Type B pancreatic cell (in vitro differentiated cells): Measurements from ENCODE around the gene ARHGEF33. TPM values are rescaled to one million over a fixed set of nuclear protein-coding genes. Genes with fewer than 3 reads are reported as not detected.

ENCODE experiments used
- DNase-seq: peaks from one replicate; pipeline ENCODE4 v3.0.0; 2021; ENCODE audit warnings: mixed read lengths; ENCODE audit not compliant: unreplicated experiment; ENCODE audit errors: extremely low spot score
- H3K27ac Mint-ChIP-seq: 2 replicates; pipeline ENCODE4 v1.8.0; 2021; ENCODE audit warnings: mild to moderate bottlenecking, mixed read lengths
- H3K27me3 Mint-ChIP-seq: 2 replicates; pipeline ENCODE4 v1.8.0; 2021; ENCODE audit warnings: mixed read lengths
- H3K36me3 Mint-ChIP-seq: 2 replicates; pipeline ENCODE4 v1.8.0; 2021; ENCODE audit warnings: mixed read lengths
- H3K4me1 Mint-ChIP-seq: one replicate; pipeline ENCODE4 v1.8.0; 2021; ENCODE audit warnings: mixed read lengths; ENCODE audit not compliant: unreplicated experiment
- H3K4me3 Mint-ChIP-seq: 2 replicates; pipeline ENCODE4 v1.8.0; 2021; ENCODE audit warnings: mild to moderate bottlenecking, mixed read lengths
- H3K9me3 Mint-ChIP-seq: 2 replicates; pipeline ENCODE4 v1.8.0; 2021; ENCODE audit warnings: mixed read lengths
- total RNA-seq: library from RNA; stranded (reverse); gene quantifications from 2 replicates; pipeline ENCODE4 v1.2.1, GENCODE V29; 2021; ENCODE audit warnings: low replicate concordance
- TF ChIP-seq, protein P1 (sequence below): fragments of 200-600 bp; sonication (generic); conservative IDR thresholded peaks from 2 replicates; pipeline ENCODE4 v1.5.0; 2021; ENCODE audit warnings: antibody characterized with exemption, mild to moderate bottlenecking

ARHGEF33 gene
- total RNA-seq, 1 donor from 2014 or later: 1.0 TPM

GRCh38 chr2:38892819-38893218, 3.1 kb downstream of the ARHGEF33 start:
- Mint-ChIP-seq H3K4me1 (no peaks in the 10 kb centered on the region), H3K4me3 (no peak overlapping the region), H3K36me3 (no peaks in the 10 kb centered on the region), H3K27me3 (no peaks in the 10 kb centered on the region), H3K9me3 (no peaks in the 10 kb centered on the region), H3K27ac (no peak overlapping the region)
- no peak for DNase-seq
- TF ChIP-seq, protein P1, sequence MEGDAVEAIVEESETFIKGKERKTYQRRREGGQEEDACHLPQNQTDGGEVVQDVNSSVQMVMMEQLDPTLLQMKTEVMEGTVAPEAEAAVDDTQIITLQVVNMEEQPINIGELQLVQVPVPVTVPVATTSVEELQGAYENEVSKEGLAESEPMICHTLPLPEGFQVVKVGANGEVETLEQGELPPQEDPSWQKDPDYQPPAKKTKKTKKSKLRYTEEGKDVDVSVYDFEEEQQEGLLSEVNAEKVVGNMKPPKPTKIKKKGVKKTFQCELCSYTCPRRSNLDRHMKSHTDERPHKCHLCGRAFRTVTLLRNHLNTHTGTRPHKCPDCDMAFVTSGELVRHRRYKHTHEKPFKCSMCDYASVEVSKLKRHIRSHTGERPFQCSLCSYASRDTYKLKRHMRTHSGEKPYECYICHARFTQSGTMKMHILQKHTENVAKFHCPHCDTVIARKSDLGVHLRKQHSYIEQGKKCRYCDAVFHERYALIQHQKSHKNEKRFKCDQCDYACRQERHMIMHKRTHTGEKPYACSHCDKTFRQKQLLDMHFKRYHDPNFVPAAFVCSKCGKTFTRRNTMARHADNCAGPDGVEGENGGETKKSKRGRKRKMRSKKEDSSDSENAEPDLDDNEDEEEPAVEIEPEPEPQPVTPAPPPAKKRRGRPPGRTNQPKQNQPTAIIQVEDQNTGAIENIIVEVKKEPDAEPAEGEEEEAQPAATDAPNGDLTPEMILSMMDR: no peak

- H3K27me3 Mint-ChIP-seq: no peaks in the 10 kb centered on the region
- H3K36me3 Mint-ChIP-seq: no peaks in the 10 kb centered on the region
- H3K9me3 Mint-ChIP-seq: no peaks in the 10 kb centered on the region
- TF ChIP-seq, protein P1: no peak
- no peaks in the 10 kb centered on the region for H3K4me1 Mint-ChIP-seq
- no peak for DNase-seq
- no peak overlapping the region for H3K27ac Mint-ChIP-seq
- H3K4me3 Mint-ChIP-seq: no peak overlapping the region
Measured at GRCh38 chr2:38898256-38898655, 8.6 kb downstream of the ARHGEF33 start.

GRCh38 chr2:38900726-38901125, 11.1 kb downstream of the ARHGEF33 start:
- TF ChIP-seq, protein P1: no peak
- Mint-ChIP-seq H3K9me3 (no peaks in the 10 kb centered on the region), H3K27ac (no peak overlapping the region), H3K4me3 (no peak overlapping the region), H3K36me3 (no peaks in the 10 kb centered on the region), H3K27me3 (no peaks in the 10 kb centered on the region), H3K4me1 (no peaks in the 10 kb centered on the region)
- no peak for DNase-seq

DNA sequence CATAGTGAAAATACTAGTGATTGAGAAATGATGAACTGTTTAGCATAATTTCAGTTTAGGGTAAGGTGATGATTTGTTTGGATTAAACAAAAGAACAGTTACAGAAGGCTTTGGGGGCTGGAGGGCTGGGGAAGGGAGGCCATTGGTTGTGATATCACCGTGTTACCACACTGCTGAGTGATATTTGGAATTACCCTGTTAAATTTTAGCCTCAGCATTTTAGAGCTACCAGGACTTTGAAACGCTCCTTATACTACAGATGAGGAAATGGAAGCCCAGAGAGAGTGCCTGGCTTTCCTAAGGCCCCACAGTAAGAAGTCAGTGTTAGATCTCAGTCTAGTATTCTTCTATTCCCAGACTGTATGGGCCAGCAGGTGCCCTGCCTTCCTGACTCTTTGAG, 15.6 kb downstream of the ARHGEF33 start:
- no peak for DNase-seq
- Mint-ChIP-seq H3K27ac (no peak overlapping the region), H3K4me1 (no peaks in the 10 kb centered on the region), H3K4me3 (no peak overlapping the region), H3K9me3 (no peaks in the 10 kb centered on the region), H3K36me3 (no peaks in the 10 kb centered on the region), H3K27me3 (no peaks in the 10 kb centered on the region)
- TF ChIP-seq, protein P1: no peak

DNA sequence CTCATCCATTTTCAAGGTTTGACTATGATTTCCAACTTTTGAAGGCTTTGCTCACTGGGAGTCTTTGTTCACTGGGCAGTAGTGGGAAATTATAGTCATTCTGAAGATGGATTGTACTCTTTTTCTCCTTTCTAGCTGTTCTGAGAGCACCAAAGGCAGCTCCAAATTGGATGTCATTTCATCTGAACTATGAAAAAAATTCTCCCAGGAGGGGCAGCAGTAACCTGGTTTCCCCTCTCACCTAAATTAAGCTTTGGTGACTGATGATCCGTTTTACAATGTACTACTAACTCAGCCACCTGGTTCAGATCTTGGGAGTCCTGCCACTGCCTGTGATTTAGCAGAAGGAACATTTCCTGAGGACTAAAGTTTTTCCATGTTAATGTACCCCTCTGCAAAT, 17.6 kb downstream of the ARHGEF33 start:
- TF ChIP-seq, protein P1: no peak

More for the DNA sequence above, 17.6 kb downstream of the ARHGEF33 start:
- Mint-ChIP-seq H3K4me1 (peaks cover 9% of the 10 kb centered on the region), H3K9me3 (no peaks in the 10 kb centered on the region), H3K4me3 (no peak overlapping the region), H3K27ac (no peak overlapping the region), H3K36me3 (no peaks in the 10 kb centered on the region), H3K27me3 (no peaks in the 10 kb centered on the region)
- DNase-seq: no peak
